ENCODE results near the gene CALR3.
"Not testable (repeated sequence)": the region's sequence is repeated elsewhere in the genome, so short reads cannot be mapped to it uniquely, and the experiment has no call there.

CALR3 gene, protein sequence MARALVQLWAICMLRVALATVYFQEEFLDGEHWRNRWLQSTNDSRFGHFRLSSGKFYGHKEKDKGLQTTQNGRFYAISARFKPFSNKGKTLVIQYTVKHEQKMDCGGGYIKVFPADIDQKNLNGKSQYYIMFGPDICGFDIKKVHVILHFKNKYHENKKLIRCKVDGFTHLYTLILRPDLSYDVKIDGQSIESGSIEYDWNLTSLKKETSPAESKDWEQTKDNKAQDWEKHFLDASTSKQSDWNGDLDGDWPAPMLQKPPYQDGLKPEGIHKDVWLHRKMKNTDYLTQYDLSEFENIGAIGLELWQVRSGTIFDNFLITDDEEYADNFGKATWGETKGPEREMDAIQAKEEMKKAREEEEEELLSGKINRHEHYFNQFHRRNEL

GRCh38 chr19:16495982-16496612 lies at the start of gene CALR3, which contains the start of gene C19orf44:
Gene CALR3, minus strand, starts transcription at chr19:16496167. Its CDS starts 38 bp downstream, at chr19:16496129.
Gene C19orf44, plus strand, starts transcription at chr19:16496394. Its CDS starts 4,399 bp downstream, at chr19:16500793.
- DNase-seq = peak; percentile 100

DNA sequence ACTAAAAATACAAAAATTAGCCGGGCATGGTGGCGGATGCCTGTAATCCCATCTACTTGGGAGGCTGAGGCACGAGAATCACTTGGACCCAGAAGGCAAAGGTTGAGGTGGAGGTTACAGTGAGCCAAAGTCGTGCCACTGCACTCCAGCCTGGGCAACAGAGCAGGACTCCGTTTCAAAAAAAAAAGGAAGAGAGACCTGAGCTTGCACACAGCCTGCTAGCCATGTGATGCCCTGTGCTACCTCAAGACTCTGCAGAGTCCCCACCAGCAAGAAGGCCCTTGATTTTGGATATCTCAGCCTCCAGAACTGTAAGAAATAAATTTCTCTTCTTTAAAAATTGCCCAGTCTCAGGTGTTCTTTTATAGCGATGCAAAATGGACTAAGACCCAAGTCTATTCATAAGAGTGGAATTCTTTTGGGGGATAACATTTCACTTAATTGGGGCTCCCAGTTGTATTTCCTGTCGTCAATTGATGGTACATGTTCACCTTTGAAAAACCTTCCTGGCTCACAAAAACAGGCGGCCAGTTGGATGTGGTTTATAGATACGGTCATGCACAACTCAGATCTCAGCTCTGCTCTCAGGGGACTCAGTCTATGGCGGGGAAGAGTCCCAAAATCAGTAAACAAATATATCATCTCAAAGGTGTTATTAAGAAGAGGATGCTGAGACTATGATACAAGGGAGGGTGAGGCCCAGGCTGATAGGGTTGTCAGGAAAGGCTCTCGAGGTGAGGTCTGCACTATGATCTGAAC lies 48.7 kb upstream of the CALR3 start:
- DNase-seq = no peak

DNA sequence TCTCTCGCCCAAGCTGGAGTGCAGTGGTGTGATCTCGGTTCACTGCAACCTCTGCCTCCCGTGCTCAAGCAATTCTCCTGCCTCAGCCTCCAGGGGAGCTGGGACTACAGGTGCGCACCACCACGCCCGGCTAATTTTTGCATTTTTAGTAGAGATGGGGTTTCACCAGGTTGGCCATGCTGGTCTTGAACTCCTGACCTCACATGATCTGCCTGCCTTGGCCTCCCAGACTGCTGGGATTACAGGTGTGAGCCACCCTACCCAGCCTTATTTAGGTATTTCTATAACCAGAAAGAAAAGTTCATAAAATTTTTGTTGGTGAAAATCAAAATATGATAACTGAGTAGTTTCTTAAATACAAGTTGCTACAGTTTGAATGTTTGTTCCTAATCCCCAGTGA lies 47.8 kb upstream of the CALR3 start:
- DNase-seq = not testable (repeated sequence)

- DNase-seq = no peak
Measured at GRCh38 chr19:16542910-16543472, 47.0 kb upstream of the CALR3 start.

DNA sequence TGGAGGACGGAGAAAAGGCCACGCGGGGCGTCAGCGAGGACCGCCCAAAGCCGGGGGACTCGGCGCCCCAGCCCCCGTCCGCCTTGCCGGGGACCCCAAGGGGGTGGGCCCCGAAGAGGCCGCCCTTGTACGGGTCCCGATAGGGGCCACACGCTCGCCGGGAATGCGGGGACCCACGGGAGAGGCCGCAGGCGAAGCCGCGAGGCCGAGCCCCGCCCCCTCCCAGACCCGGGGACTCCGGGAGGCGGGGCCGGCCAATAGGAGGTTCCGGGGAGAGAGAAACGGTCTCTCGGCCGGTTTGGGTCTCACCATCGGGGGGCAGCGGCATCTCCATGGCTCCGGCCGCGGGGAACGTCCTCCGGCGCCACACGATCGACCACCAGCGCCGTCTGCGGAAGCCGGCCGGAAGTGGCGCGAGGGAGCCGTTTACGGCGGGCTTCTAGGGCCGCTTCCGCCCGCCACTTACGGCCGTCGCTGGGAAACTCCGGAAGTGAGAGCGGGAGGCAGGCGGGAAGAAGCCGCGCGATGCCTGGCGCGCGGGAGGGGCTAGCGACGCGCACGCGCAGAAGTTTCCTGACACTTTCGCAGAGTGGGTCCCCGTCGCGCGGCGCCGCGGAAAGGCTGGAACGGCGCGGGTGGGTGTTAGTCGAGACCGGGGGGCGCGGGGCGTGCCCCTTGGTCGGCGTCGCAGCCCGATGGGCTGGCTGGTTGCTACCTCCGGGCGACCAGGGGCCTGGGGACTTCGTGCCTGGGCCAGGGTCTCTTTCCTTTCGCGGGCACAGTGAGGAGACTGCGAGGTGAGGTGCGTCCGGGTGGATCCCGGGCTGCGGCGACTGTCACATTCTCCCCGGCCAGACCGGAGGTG lies 46.3 kb upstream of the CALR3 start, which contains the start of gene CHERP:
TSS of gene CHERP (minus strand) at position 393 of the 865 bp plus-strand sequence. CDS start at position 334, 59 bp downstream.
- DNase-seq = peak; percentile 95

DNA sequence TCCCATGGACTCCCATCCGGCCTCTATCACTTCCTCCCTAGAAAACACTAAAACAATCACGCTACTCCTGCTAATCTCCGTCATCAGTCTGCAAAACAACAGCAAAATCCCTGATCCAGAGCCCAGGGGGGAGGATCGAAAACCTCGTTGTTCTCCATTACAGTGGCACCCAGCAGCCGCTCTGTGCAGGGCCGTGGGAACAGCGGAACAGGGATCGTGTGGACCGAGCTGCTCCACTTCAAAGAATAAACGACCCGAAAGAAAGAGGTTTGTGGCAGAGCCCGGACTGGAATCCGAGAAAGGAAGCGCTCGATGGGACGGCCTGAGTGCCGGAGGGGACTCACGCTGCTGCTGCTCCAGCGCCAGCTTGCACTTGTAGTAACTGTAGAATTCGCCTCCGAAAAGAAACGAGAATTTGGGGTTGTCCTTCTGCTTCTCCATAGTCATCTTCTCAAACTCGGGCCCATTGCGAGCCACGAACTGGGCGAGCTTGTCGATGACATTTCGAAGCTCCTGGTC lies 45.6 kb upstream of the CALR3 start:
- DNase-seq = no peak

DNA sequence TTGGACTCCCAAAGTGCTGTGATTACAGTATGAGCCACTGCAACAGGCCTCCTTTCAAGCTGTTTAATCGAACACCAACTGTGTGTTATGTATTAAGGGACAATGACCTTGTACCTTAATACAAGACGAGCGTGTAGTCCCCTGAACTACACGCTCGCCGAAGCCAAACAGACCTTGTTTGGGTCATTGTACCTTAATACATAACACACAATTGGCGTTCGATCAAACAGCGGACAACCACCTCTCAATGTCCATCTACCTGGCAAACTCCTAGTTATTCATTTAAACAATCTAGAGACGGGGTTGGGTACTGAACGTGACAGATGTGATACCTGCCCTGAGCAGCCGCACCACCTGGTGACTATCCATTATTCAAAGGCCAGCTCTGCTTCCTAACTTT lies 45.0 kb upstream of the CALR3 start:
- DNase-seq = no peak

DNA sequence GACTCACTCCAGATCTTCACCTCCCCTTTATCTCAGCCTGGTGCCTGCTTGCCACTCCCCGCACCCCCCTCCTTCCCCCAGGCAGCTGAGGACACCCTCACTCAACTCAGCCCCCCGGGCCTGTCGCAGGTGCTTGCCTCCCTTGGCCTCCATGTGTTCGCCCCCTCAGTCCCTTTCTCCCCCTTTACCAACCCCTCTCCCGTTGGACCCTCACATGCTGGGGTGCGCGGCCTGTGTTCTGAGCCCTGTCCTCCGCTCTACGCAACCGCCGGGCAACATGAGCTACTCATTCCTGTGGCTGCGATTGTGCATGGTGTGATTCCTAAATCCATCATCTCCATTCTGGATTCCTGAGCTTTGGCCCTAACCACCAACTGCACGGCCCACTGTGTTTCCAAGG lies 41.1 kb upstream of the CALR3 start:
- no peak for DNase-seq

- no peak for DNase-seq
Measured at GRCh38 chr19:16536130-16536529, 40.2 kb upstream of the CALR3 start.

DNA sequence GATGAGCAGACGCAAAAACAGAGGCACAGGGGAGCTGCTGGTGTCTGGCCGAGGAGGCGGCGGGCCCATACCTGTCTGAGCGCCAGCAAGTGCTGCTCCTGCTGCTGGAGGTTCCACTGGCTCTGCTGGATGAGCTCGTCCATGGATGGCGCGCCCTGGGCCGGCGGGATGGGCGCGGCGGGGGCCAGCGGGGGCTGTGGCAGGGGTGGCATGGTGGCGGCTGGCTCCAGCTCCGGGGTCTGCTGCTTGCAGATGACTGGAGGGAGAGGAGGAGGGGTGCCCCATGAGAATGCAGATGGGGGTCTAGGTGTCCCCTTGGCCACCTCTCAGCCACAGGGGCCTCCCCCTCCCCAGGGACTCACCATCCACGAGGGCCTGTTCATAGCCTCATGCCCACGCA lies 39.4 kb upstream of the CALR3 start:
- DNase-seq = no peak

GRCh38 chr19:16532440-16533234 lies 36.7 kb upstream of the CALR3 start:
- no peak for DNase-seq

DNA sequence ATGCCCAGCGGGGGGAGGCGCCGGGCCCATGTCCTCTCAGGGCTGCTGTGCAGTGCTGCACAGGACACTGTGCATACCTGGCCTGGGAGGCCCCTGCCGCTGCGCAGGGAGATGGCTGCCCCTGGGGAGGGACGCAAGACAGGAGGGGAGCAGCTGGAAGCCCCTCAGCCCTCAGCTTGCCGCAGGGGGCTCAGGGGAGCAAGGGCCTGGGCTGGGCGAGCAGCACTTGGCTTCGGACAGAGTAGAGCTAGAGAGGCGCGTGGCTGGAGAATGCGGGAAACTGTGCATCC lies 35.4 kb upstream of the CALR3 start:
- DNase-seq = no peak

- no peak for DNase-seq
Measured at GRCh38 chr19:16530540-16531379, 34.8 kb upstream of the CALR3 start.

DNA sequence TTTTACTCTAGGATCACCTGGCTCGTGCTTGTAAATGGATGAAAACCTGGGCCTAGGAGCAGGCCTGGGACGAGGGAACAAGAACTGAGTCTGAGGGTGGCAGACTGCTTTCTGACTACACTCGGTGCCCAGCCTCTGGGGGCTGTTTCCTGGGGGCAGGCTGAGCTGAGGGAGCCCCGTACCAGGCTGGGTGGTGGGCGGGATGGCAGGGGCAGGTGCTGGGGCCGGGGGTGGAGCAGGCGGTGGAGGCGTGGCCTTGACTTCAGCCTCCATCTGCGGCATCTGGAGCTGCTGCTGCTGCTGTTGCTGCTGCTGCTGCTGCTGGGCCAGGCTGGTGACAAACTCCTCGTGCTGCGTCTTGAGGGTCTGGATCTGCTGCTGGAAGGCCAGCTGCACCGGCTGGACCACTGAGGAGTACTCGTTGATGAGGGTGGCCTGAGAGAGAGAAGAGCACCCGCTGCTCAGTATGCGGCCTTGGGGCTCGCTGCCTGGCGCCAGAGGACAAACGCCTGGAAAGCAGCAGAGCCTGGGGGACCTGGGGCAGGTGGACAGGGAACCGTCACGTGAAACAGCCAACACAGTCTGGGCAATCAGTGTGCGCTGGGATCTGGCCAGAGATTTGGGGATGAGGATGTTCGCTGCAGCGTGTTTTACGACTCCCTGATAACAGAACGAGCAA lies 33.6 kb upstream of the CALR3 start:
- no peak for DNase-seq

- DNase-seq = no peak
Measured at GRCh38 chr19:16527971-16528521, 32.1 kb upstream of the CALR3 start.

- no peak for DNase-seq
Measured at GRCh38 chr19:16527334-16527935, 31.5 kb upstream of the CALR3 start.

- DNase-seq = no peak
Measured at GRCh38 chr19:16525751-16526481, 29.9 kb upstream of the CALR3 start.

All from NCI-H226 (cell line).